HG02970 (cell line): ENCODE results near the gene CC2D1A.

ENCODE experiments used
- ATAC-seq: cut with Tn5 transposase; IDR thresholded peaks from one replicate; pipeline ENCODE4 v1.9.1; 2021; ENCODE audit warnings: mild to moderate bottlenecking, moderate library complexity, moderate number of reproducible peaks; ENCODE audit not compliant: unreplicated experiment, low FRiP score

The CC2D1A gene

GRCh38 chr19:13932911-13933393 is 27.0 kb downstream of the CC2D1A start:
- no peak for ATAC-seq

- ATAC-seq: no peak
Measured at GRCh38 chr19:13934785-13935109, 28.7 kb downstream of the CC2D1A start.

- ATAC-seq: no peak
Measured at GRCh38 chr19:13935765-13936510, 29.9 kb downstream of the CC2D1A start.

GRCh38 chr19:13937479-13938300 is 31.7 kb downstream of the CC2D1A start:
- ATAC-seq: no peak

GRCh38 chr19:13938301-13939064 is 32.5 kb downstream of the CC2D1A start, which contains the start of gene PODNL1:
Gene PODNL1 (minus strand): TSS chr19:13938417. CDS start chr19:13938181, 236 bp downstream.
- ATAC-seq: no peak

- ATAC-seq: no peak
Measured at GRCh38 chr19:13942023-13942684, 36.2 kb downstream of the CC2D1A start.

- no peak for ATAC-seq
Measured at GRCh38 chr19:13946414-13946813, 40.4 kb downstream of the CC2D1A start.

- no peak for ATAC-seq
Measured at GRCh38 chr19:13951043-13951442, 45.0 kb downstream of the CC2D1A start.

GRCh38 chr19:13951799-13952153 is 45.8 kb downstream of the CC2D1A start:
- no peak for ATAC-seq

- ATAC-seq: peak; percentile 98
Measured at GRCh38 chr19:13952154-13952930, 46.3 kb downstream of the CC2D1A start, which contains the start of gene DCAF15. Gene DCAF15 (plus strand): TSS chr19:13952509. CDS start chr19:13952513, 4 bp downstream.

GRCh38 chr19:13952931-13953531 is 47.0 kb downstream of the CC2D1A start:
- no peak for ATAC-seq

GRCh38 chr19:13954185-13954584 is 48.2 kb downstream of the CC2D1A start:
- no peak for ATAC-seq

- ATAC-seq: no peak
Measured at GRCh38 chr19:13955662-13956364, 49.8 kb downstream of the CC2D1A start.

GRCh38 chr19:13956365-13956744 is 50.4 kb downstream of the CC2D1A start:
- ATAC-seq: no peak

GRCh38 chr19:13957051-13957450 is 51.0 kb downstream of the CC2D1A start:
- no peak for ATAC-seq

GRCh38 chr19:13958043-13958442 is 52.0 kb downstream of the CC2D1A start:
- ATAC-seq: no peak

- ATAC-seq: no peak
Measured at GRCh38 chr19:13959141-13959961, 53.4 kb downstream of the CC2D1A start.
